ENCODE measurements around the gene MUS81. TPM values are rescaled to one million over a fixed set of nuclear protein-coding genes. Genes with fewer than 3 reads are reported as not detected.

The MUS81 gene
- total and polyA plus RNA-seq, 2 of the 13 experiments (the other 11 are each of a cell fraction or from before 2014, with no cell fraction given): 25.6 to 30.2 TPM

DNA sequence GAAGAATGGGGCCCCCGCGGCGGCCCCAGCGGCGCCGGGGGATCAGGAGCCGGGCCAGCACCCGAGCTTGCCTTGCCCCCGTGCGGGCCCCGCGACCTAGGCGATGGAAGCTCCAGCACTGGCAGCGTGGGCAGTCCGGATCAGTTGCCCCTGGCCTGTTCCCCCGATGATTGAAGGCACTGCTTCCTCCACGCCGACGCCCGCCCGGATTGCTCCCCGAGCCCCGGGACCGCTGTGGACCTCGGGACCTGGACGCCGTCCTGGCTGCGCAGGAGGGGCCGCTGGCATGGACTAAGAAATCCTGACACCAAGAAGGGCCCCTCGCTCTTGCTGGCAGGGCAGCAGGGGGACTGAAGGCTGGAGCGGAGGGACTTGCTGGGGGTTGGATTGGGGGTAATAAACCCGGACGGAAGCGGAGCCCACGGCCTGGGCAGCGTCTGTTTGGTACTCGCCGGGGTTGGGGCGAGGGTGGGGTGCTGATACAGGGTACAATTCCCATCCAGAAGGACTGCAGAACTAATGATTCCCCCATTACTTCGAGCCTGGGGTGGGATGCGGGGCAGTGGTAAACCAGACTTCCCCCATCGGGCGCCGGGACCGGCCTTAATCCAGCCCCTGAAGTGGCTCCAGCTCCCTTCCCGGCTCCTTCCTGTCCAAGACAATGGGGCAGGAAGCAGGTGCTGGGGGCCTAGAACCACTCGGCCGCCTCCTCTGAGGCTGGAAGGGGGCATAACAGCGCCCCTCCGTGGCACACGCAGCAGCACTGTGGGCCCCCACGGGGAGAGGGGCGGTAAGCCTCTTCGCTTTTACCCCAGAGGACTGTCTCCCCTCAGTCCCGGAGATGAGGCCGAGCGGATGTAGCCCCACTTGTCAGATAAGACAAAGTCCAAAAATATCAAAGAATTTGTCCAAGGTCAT lies 31.2 kb downstream of the MUS81 start (continued):
- TF ChIP-seq, protein P1, sequence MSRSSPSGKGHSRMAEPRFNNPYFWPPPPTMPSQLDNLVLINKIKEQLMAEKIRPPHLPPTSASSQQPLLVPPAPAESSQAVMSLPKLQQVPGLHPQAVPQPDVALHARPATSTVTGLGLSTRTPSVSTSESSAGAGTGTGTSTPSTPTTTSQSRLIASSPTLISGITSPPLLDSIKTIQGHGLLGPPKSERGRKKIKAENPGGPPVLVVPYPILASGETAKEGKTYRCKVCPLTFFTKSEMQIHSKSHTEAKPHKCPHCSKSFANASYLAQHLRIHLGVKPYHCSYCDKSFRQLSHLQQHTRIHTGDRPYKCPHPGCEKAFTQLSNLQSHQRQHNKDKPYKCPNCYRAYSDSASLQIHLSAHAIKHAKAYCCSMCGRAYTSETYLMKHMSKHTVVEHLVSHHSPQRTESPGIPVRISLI (CRISPR knock-in tag; IDR thresholded peaks at IDR 0.05; ENCODE audit: borderline replicate concordance): peak; percentile 19; the same call in 1 of the 2 replicates
- TF ChIP-seq RAD21 (CRISPR knock-in tag; IDR thresholded peaks at IDR 0.05) (peak; percentile 24; the same call in 1 of the 2 replicates), ZSCAN29 (CRISPR knock-in tag; conservative IDR thresholded peaks at IDR 0.05) (no peak), ZNF703 (CRISPR knock-in tag; IDR thresholded peaks at IDR 0.05; ENCODE audit: borderline replicate concordance) (0 out of 2 replicates have a peak, but pooled peaks have one; percentile 17), ZNF709 (CRISPR knock-in tag; IDR thresholded peaks at IDR 0.05) (no peak), BORCS8-MEF2B (CRISPR knock-in tag; IDR thresholded peaks at IDR 0.05) (no peak), ZNF232 (CRISPR knock-in tag; IDR thresholded peaks at IDR 0.05; ENCODE audit: borderline replicate concordance) (0 out of 2 replicates have a peak, but pooled peaks have one; percentile 37), ZBTB7A (CRISPR knock-in tag; IDR thresholded peaks at IDR 0.05) (peak; percentile 91; the same call in 1 of the 2 replicates), CENPT (CRISPR knock-in tag; IDR thresholded peaks at IDR 0.05; ENCODE audit: low read depth) (peak; percentile 75; the same call in 1 of the 2 replicates), MEIS1 (CRISPR knock-in tag; IDR thresholded peaks at IDR 0.05; ENCODE audit: borderline replicate concordance) (peak; percentile 46; the same call in 1 of the 2 replicates), PPARG (CRISPR knock-in tag; conservative IDR thresholded peaks at IDR 0.05) (peak; percentile 77), RARA (CRISPR knock-in tag; IDR thresholded peaks at IDR 0.05) (no peak; the same call in 1 of the 2 replicates), TCF12 (IDR thresholded peaks at IDR 0.05) (no peak), TCF12 (CRISPR knock-in tag; IDR thresholded peaks at IDR 0.05) (no peak), ZNF101 (CRISPR knock-in tag; IDR thresholded peaks at IDR 0.05; ENCODE audit: borderline replicate concordance, low read depth) (no peak), ZNF605 (CRISPR knock-in tag; IDR thresholded peaks at IDR 0.05) (0 out of 2 replicates have a peak, but pooled peaks have one; percentile 14)
- TF ChIP-seq, protein P2, sequence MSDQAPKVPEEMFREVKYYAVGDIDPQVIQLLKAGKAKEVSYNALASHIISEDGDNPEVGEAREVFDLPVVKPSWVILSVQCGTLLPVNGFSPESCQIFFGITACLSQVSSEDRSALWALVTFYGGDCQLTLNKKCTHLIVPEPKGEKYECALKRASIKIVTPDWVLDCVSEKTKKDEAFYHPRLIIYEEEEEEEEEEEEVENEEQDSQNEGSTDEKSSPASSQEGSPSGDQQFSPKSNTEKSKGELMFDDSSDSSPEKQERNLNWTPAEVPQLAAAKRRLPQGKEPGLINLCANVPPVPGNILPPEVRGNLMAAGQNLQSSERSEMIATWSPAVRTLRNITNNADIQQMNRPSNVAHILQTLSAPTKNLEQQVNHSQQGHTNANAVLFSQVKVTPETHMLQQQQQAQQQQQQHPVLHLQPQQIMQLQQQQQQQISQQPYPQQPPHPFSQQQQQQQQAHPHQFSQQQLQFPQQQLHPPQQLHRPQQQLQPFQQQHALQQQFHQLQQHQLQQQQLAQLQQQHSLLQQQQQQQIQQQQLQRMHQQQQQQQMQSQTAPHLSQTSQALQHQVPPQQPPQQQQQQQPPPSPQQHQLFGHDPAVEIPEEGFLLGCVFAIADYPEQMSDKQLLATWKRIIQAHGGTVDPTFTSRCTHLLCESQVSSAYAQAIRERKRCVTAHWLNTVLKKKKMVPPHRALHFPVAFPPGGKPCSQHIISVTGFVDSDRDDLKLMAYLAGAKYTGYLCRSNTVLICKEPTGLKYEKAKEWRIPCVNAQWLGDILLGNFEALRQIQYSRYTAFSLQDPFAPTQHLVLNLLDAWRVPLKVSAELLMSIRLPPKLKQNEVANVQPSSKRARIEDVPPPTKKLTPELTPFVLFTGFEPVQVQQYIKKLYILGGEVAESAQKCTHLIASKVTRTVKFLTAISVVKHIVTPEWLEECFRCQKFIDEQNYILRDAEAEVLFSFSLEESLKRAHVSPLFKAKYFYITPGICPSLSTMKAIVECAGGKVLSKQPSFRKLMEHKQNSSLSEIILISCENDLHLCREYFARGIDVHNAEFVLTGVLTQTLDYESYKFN (CRISPR knock-in tag; conservative IDR thresholded peaks at IDR 0.05): peak; percentile 85
- TF ChIP-seq, protein P3, sequence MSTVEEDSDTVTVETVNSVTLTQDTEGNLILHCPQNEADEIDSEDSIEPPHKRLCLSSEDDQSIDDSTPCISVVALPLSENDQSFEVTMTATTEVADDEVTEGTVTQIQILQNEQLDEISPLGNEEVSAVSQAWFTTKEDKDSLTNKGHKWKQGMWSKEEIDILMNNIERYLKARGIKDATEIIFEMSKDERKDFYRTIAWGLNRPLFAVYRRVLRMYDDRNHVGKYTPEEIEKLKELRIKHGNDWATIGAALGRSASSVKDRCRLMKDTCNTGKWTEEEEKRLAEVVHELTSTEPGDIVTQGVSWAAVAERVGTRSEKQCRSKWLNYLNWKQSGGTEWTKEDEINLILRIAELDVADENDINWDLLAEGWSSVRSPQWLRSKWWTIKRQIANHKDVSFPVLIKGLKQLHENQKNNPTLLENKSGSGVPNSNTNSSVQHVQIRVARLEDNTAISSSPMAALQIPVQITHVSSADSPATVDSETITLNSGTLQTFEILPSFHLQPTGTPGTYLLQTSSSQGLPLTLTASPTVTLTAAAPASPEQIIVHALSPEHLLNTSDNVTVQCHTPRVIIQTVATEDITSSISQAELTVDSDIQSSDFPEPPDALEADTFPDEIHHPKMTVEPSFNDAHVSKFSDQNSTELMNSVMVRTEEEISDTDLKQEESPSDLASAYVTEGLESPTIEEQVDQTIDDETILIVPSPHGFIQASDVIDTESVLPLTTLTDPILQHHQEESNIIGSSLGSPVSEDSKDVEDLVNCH (CRISPR knock-in tag; IDR thresholded peaks at IDR 0.05): no peak
- TF ChIP-seq, protein P4, sequence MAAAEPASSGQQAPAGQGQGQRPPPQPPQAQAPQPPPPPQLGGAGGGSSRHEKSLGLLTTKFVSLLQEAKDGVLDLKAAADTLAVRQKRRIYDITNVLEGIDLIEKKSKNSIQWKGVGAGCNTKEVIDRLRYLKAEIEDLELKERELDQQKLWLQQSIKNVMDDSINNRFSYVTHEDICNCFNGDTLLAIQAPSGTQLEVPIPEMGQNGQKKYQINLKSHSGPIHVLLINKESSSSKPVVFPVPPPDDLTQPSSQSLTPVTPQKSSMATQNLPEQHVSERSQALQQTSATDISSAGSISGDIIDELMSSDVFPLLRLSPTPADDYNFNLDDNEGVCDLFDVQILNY (CRISPR knock-in tag; conservative IDR thresholded peaks at IDR 0.05): no peak

All from HepG2 (cell line).